Measurements from ENCODE around the gene ST3GAL4. TPM values are rescaled to one million over a fixed set of nuclear protein-coding genes. Genes with fewer than 3 reads are reported as not detected.

ST3GAL4 gene
- total and polyA plus RNA-seq, 10 of the 15 experiments (the other 5 are each of a cell fraction or from before 2014, with no cell fraction given), result 3.8 to 8.1 (median 6.5) TPM; not detected in 2

DNA sequence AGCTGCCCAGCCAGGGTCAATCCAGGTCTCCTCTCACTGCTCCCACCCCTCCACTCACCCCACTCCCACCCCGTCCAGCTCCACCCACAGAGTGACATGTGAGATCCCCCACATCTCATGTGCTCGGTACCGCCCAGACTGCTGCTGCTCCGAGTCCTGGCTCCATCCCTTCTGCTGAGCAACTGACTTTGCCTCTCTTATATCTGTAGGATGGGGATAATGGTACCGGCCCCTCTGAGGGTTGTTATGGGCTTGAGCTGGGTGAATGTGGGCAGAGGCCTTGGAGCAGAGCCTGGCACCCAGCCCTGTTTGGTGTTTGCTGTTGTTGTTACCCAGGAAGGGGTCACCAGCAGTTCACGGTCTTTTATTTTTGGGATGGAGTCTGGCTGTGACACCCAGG is 77.0 kb downstream of the ST3GAL4 start:
- Histone ChIP-seq H3K9me3 (replicated peaks; ENCODE audit: control insufficient read depth, insufficient read depth, low read length) (no peaks in the 10 kb centered on the region), H3K27ac (ENCODE audit: control insufficient read depth, insufficient read depth) (no peak overlapping the region), H3K79me2 (ENCODE audit: control insufficient read depth, insufficient read depth, low read length) (no peaks in the 10 kb centered on the region), H3K4me2 (ENCODE audit: control insufficient read depth, insufficient read depth) (no peak overlapping the region), H3K27me3 (replicated peaks in 1 of 2; ENCODE audit: control insufficient read depth in 2 of 2, insufficient read depth in 2 of 2, low read length in 1 of 2) (no peaks in the 10 kb centered on the region; a peak in 1 of 4 replicates), H3K36me3 (ENCODE audit: control insufficient read depth in 2 of 2, insufficient read depth in 2 of 2, low read length in 1 of 2) (no peaks in the 10 kb centered on the region), H3K4me3 (no peak overlapping the region), H2AFZ (ENCODE audit: control insufficient read depth, low read depth, low read length) (no peak overlapping the region), H3K9ac (ENCODE audit: control insufficient read depth, insufficient read depth, low read length) (no peak overlapping the region), H3K4me1 (ENCODE audit: control insufficient read depth, insufficient read depth, low read length) (0 out of 2 replicates have a peak, but pooled peaks cover 1% of the 10 kb centered on the region), H4K20me1 (ENCODE audit: control insufficient read depth, insufficient read depth) (no peaks in the 10 kb centered on the region; the same call in 1 of the 2 replicates)
- ChIA-PET CTCF (interaction anchor here (0.5 to 6.6 kb wide), 5 partner anchors 9 to 645 kb away, joined by 3 to 23 read pairs (median 12); no protein-coding TSS in a partner anchor), RAD21 (ENCODE audit: unreplicated experiment) (interaction anchor here (2.1 kb wide), 1 partner anchor 122 kb away, joined by 6 read pairs; no protein-coding TSS in a partner anchor), POLR2A (no interaction called here), SMC1A (ENCODE audit: uncharacterized antibody, unreplicated experiment) (no interaction called here)
- no peak for DNase-seq (ENCODE audit: low read depth, low spot score)
- 59% methylated on average over 6 of the region's 6 CpGs for WGBS (ENCODE audit: insufficient coverage, insufficient replicate concordance, low lambda C conversion rate, missing lambda C conversion rate)
- intact Hi-C loops (cut with micrococcal nuclease; ENCODE audit: unreplicated experiment), result no loop called here
- TF ChIP-seq, protein P1, sequence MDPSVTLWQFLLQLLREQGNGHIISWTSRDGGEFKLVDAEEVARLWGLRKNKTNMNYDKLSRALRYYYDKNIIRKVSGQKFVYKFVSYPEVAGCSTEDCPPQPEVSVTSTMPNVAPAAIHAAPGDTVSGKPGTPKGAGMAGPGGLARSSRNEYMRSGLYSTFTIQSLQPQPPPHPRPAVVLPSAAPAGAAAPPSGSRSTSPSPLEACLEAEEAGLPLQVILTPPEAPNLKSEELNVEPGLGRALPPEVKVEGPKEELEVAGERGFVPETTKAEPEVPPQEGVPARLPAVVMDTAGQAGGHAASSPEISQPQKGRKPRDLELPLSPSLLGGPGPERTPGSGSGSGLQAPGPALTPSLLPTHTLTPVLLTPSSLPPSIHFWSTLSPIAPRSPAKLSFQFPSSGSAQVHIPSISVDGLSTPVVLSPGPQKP (IDR thresholded peaks at IDR 0.05; ENCODE audit: low read depth, low read length), result no peak
- TF ChIP-seq, protein P2, sequence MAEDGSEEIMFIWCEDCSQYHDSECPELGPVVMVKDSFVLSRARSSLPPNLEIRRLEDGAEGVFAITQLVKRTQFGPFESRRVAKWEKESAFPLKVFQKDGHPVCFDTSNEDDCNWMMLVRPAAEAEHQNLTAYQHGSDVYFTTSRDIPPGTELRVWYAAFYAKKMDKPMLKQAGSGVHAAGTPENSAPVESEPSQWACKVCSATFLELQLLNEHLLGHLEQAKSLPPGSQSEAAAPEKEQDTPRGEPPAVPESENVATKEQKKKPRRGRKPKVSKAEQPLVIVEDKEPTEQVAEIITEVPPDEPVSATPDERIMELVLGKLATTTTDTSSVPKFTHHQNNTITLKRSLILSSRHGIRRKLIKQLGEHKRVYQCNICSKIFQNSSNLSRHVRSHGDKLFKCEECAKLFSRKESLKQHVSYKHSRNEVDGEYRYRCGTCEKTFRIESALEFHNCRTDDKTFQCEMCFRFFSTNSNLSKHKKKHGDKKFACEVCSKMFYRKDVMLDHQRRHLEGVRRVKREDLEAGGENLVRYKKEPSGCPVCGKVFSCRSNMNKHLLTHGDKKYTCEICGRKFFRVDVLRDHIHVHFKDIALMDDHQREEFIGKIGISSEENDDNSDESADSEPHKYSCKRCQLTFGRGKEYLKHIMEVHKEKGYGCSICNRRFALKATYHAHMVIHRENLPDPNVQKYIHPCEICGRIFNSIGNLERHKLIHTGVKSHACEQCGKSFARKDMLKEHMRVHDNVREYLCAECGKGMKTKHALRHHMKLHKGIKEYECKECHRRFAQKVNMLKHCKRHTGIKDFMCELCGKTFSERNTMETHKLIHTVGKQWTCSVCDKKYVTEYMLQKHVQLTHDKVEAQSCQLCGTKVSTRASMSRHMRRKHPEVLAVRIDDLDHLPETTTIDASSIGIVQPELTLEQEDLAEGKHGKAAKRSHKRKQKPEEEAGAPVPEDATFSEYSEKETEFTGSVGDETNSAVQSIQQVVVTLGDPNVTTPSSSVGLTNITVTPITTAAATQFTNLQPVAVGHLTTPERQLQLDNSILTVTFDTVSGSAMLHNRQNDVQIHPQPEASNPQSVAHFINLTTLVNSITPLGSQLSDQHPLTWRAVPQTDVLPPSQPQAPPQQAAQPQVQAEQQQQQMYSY (CRISPR knock-in tag; IDR thresholded peaks at IDR 0.05), result no peak
- TF ChIP-seq PAX8 (IDR thresholded peaks at IDR 0.05), result no peak
- TF ChIP-seq, protein P3, sequence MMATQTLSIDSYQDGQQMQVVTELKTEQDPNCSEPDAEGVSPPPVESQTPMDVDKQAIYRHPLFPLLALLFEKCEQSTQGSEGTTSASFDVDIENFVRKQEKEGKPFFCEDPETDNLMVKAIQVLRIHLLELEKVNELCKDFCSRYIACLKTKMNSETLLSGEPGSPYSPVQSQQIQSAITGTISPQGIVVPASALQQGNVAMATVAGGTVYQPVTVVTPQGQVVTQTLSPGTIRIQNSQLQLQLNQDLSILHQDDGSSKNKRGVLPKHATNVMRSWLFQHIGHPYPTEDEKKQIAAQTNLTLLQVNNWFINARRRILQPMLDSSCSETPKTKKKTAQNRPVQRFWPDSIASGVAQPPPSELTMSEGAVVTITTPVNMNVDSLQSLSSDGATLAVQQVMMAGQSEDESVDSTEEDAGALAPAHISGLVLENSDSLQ (IDR thresholded peaks at IDR 0.05), result no peak
- TF ChIP-seq RBBP5 (conservative IDR thresholded peaks at IDR 0.05), result no peak
- no peak for TF ChIP-seq KAT2A (conservative IDR thresholded peaks at IDR 0.05; ENCODE audit: control insufficient read depth, low read depth, low read length)
- TF ChIP-seq EZH2 (IDR thresholded peaks at IDR 0.05; ENCODE audit: borderline replicate concordance, control insufficient read depth, low read depth, low read length), result no peak
- TF ChIP-seq RAD51 (IDR thresholded peaks at IDR 0.05), result no peak
- TF ChIP-seq NFYB (IDR thresholded peaks at IDR 0.05; ENCODE audit: insufficient read depth, low read depth, low read length), result no peak
- no peak for TF ChIP-seq BHLHE40 (IDR thresholded peaks at IDR 0.05; ENCODE audit: borderline replicate concordance in 1 of 2, low read depth in 2 of 2, low read length in 1 of 2)
- in situ Hi-C loops (cut with MboI), result no loop called here
- no TSS peak for BruUV-seq (replicated peaks)
- ATAC-seq, result no peak
- FAIRE-seq, result no peak

All from GM12878 (cell line).